Anterior cingulate cortex (tissue), 58 donors: ENCODE results near the gene KMT2C.
"Not testable (repeated sequence)": the region's sequence is repeated elsewhere in the genome, so short reads cannot be mapped to it uniquely, and the experiment has no call there.

ENCODE experiments used
- DNase-seq, 58 donors: peaks; one replicate each; lab custom pipeline; 2025; lab: John Stamatoyannopoulos, UW

The KMT2C gene

DNA sequence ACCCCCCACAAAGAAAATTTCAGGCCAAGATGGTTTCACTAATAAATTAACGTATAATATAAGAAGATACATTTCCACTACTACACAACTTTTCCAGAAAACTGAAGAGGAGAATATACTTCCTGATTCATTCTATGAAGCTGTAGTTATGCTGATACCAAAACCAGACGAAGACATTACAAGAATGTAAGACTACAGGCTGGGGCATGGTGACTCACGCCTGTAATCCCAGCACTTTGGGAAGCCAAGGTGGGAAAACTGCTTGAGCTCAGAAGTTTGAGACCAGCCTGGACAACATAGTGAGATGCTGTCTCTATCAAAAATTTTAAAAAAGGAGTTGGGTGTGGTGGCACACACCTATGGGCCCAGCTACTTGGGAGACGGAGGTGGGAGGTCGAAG is 201.4 kb downstream of the KMT2C start:
- not testable (repeated sequence) for DNase-seq

DNA sequence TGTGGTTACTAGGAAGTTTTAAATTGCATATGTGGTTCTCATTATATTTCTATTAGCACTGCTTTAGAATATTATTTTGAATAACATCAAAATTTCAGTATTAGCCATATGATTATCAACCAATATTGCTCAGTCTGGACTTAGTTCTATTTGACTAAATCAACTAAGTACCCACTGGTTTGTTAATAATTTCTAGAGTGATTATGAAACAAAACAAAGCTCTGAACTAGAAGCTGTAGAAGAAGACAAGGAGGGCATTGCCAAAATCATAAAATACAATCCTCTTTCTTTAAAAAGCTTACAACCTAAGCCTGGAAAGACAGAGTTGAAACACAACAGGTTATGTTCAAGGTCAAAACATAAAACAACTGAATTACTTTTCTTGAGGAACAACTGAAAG is 204.7 kb downstream of the KMT2C start:
- no peak for DNase-seq

DNA sequence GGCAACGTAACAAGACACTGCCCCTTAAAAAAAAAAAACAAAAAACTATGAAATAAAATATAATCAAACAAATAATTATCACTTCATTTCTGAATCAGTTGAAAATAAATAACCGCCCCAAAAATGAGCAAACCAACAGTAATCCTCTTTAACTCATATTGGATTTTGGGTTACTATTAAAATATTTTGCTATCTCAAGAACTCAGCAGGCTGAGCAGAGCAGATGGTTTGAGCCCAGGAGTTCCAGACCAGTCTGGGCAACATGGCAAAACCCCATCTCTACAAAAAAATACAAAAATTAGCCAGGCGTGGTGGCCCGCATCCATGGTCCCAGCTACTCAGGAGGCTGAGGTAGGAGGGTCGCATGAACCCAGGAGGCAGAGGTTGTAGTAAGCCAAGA is 216.2 kb downstream of the KMT2C start:
- DNase-seq = not testable (repeated sequence)

DNA sequence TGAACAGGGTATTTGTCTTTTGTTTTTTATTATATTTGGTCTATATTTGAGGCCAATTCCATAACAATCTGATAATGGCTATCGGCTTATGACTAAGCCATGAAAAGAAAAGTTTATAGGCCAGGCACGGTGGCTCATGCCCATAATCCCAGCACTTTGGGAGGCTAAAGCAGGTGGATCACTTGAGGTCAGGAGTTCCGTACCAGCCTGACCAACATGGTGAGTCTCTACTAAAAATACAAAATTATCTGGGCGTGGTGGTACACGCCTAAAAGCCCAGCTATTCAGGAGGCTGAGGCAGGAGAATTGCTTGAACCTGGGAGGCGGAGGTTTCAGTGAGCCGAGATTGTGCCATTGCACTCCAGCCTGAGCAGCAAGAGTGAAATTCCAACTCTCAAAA is 227.0 kb downstream of the KMT2C start:
- DNase-seq = not testable (repeated sequence)

DNA sequence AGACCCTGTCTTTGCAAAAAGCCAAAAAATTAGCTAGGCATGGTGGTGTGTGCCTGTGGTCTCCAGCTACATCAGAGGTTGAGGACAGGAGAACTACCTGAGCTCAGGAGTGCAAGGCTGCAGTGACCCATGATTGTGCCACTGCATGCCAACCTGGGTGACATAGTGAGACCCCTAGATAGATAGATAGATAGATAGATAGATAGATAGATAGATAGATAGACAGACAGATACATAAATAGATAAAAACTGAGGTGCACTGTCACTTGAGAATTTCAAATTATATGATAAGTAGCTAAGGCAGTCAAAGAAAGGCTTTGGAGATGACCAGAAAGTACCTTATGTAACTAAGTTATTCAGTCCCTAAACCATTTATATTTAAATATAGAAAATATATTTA is 231.4 kb downstream of the KMT2C start:
- not testable (repeated sequence) for DNase-seq

DNA sequence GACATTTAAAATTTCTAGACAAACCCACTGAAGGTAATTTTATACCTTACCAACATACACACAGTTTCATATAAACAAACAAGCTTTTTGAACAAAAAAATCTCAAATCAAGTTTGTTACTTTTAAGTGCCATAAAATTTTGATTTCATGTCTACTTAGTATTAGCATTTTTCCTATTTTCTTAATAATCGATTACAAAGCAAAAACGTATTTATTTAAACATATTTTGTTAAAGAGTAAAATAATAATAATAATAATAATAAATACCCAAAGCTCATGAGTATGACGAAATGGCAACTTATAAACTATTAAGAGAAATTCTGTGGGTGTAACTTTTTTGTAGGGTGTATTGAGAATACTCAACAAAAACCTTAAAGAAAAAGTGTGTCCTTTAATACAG is 232.7 kb downstream of the KMT2C start:
- DNase-seq = no peak

DNA sequence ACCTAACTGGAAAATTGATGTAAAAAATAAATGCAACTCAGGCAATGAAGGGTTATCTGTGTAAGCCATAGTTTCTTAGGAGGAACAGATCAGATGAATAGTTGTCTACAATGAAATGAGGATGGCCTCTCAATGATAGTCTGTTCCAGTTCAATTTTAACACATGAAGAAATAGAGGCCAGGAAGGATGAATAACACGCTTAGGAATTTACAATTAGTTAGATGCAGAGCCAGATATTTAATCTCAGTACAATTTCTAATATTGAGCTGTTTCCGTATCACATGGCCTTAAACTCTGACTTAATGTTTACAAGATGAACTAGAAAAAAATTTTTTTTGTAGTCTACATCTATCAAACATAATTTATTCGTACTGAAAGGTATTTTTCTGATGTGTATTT is 233.7 kb downstream of the KMT2C start:
- no peak for DNase-seq

DNA sequence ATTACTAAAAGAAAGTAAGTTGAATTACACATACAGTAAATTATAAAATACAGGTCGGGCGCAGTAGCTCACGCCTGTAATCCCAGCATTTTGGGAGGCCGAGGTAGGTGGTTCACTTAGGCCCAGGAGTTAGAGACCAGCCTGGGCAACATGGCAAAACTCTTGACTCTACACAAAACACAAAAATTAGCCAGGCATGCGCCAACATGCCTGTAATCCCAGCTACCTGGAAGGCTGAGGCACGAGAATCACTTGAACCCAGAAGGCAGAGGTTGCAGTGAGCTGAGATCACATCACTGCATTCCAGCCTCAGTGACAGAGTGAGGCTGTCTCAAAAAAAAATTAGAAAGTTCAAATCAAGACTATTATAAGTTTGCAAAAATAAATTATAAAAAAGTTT is 235.4 kb downstream of the KMT2C start:
- no peak for DNase-seq

DNA sequence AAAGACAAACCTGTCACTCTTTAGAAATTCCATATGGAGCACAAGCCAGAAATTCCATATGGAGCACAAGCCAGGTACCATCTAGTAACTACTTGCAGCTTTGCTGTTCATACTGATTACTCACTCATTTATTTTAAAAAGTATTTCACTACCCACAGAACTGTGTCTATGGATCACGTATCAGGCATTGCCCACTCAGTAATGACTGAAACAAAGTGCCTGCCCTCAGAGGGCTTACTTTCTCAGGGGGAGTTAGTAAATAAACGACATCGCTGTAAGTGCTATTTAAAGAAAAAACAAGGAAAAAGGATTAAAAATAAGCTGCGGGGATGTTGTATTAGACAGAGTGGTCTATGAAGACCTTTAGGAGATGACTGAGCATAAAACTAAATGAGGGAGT is 239.4 kb downstream of the KMT2C start:
- DNase-seq = no peak

DNA sequence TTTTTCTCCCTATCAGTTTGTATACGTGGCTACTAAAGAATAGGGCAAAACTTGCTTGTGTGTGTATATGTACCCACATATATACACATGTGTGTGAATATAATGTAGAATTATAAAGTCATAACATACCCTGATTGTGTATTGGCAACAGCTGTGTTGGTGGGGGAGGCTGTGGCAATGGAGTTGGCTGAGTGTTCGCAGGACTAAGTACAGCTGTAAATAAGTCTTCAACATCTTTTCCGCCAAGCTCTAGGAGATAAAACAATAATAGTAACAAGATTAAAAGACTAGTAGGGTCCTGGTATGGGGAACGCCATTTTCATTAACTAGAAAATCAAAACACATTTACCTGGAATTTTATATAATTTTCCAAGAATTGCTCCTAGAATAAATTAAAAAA is 241.9 kb downstream of the KMT2C start:
- DNase-seq = no peak

DNA sequence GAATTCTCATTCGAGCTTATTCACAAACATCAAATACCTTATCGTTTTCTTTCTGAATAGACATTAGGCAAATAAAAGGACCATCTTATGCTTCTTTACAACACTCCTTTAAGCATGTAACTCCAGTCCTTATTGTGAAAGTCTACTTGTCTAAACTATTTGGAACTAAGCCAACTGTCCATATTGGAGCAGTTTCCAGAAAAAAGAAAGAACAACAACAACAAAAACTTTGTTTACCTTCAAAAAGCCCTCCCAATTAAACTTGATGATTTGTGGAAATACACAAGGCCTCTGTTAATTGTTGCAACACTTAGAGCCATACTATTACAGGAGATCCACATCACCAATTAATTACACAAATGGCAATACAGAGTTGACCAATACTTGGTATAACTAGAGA is 246.7 kb downstream of the KMT2C start:
- DNase-seq = no peak

DNA sequence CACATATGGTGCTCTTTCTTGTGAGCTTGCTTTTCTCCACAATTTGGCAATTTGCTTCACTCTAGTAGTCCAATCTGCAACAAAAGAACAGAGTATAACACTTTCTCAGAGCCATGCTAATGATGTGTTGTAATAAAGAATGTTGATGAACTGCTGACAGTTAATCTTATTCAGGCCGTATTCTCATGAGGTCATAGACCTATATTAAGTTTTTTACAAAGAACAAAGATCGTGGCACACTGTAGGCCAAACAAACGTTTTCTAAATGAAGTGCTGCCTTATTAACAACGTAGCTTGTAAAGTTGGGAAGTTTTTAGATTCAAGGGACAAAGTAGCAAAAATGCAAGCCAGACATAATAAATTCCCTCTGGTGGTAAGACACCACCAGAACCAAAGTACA is 250.2 kb downstream of the KMT2C start:
- no peak for DNase-seq

DNA sequence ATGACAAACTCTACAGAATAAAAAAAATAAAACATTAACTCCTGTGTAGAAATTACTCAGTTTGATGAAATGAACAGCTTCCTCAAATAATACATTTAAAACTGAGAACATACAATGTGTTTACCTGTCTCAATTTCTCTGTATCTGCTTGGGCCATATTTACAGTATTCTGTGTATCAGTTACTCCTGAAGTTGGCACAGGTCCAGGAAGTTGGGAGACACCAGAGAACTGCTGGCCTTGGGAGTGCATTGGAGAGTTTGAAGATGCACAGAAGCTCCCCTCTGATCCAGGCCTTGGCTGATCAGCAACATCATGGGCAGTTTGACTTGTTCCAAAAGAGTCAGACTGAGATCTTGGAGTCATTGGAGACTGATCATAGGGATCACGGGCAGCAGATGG is 255.2 kb downstream of the KMT2C start:
- no peak for DNase-seq

DNA sequence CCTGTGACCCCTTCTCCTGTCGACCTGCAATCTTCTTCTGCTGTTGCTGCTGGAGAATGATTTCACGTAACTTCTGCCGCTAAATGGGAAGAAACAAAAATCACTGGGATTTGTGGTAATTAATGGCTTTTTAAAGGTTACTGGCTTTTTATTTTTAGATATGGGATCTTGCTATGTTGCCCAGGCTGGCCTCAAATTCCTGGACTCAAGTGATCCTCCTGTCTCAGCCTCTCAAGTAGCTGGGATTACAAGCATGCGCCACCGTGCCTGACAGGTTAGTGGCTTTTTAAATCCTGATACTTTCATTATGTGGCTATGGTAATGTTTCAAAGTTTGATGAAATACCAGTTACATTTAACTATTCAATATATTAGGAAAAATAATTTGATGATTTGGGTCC is 255.8 kb downstream of the KMT2C start:
- DNase-seq = no peak

DNA sequence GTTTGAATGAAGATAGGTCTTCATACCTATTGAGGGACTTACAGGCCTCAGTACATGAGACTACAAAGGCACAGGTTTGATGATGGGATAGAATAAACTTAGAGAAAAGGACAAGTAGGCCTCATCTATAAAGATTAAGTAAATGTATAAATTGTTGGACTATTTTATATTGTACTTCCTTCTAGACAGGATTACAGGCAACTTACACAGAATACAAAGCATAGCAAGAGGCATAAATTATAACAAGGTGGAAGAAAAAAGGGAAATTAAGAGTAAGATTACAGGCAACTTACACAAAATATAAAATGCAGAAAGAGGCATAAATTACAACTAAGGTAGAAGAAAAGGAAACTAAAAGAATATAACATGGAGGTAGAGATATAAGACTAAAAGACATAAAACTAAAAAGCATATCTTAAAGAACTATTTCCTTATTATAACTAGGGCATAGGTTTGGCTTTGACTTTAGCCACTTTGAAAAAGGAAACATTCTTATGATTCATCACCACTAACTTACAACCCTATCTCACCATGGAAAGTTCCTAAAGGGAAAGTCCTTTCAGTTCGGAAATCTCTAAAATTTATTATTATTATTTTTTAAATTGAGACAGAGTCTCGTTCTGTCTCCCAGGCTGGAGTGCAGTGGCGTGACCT is 257.3 kb downstream of the KMT2C start:
- DNase-seq = no peak

DNA sequence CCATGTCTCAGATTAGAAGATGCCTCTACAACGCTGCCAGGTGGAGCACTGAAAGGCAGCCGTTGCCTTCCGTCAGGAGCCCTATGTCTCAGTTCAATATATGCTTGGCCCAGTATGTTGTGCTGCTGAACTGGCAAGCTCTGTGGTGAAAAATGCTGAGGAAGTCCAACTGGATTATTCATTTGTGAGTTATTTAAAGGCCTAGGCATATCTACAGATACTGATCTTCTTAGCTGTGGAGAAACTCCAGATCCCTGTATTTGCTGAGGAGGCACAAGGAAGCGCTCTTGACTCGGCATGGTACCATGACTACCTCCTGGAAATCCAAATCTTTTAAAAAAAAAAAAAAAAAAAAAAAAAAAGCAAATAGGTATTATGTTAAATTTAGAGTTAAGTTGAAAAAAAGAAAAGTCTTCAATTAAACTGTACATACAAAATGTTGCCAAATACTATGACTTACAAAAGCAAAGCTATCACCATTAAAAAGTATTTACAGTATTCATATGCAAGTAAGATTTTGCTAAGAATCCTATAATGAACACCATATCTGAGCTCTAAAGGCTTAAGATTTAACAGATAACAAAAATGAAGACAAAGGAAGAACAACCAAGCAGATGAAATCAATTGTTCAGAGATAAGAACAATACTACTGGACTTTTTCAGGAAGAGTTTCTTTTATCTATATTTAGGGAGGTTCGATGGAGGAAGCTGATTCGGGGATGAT is 258.0 kb downstream of the KMT2C start:
- DNase-seq = no peak

DNA sequence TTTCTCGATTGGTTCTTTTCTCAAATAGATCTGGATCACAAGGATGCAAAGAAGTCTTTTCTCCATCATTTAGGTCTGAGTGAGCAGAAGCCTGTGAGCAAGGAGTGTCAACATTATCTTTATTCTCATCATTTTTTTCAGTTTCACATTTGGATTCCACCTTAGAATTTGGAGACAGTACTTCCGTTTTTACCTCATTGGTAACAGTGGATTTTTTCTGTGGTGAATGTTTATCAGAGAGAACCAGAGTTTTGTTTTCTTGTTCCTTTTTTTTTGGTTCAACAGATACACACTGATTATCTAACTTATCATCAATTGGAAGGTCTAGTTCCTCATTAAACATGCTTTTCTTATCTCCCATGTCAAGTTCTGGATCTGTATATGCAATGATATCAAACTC is 259.0 kb downstream of the KMT2C start:
- DNase-seq = no peak

DNA sequence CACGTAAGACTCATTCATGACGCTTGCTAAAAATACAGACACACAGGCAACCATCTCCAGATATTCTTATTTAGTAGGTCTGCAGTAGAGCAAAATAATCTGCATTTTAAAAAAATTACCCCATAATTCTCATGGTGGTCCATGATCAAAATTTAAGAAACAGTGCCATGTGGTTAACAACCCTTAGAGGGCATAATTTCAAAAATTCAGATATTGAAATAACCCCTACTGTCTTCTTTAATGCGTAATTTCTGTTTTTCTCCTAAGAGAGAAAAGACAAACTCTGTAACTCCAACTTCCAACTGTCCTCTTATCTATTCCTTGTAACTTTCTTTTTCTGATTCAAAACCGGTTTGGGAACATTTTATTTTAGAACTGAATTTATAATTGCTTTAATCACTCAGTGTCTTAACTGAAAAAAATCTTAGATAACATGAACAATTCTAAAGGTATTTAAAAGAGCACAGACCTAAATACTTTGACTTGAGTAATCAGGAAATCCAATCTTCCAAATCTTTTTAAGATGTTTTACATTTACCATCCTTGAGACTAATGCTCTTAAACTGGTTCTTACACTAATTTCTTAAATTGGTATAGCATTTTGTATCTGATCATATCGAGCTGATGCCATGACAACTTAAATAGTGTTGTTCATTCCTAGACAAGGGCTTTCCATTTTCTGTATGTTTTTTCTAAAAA is 262.3 kb downstream of the KMT2C start:
- DNase-seq = no peak

DNA sequence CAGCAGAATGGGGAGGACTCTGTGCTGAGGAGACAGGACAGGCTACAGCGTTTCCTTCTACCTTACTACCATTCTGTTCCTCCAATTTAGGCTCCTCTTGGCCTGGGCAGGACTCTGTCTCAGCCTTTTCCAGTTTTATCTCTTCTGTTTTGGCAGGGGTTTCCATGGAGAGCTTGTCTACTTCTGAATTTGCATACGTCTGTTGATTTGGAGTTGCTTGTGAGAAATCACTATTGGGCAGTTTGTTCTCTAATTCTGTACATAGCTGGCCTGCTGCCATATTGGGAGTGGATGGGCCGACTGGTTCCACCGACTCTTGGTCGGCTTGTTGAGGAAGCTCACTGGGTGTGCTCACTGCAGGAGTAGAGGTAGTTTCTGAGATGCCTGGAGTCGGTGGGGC is 273.5 kb downstream of the KMT2C start:
- DNase-seq = no peak

DNA sequence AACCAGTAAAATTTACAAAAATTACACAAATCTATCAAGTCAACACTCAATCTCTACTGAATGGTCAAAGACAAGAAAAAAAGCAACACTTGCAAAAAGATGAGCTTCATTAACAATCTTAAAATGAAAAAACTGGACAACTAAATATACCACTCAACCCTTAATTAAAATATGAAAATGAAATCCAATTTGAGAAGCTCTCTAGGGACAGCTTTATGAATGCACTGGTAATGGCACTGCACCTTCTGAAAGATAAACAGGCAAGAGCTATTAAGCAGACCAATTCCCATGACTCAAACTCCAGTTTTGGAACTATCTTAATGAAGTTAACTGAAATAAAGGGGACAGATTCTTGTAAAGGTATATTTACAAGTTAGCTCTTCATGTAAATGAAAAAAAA is 274.6 kb downstream of the KMT2C start:
- DNase-seq = no peak

DNA sequence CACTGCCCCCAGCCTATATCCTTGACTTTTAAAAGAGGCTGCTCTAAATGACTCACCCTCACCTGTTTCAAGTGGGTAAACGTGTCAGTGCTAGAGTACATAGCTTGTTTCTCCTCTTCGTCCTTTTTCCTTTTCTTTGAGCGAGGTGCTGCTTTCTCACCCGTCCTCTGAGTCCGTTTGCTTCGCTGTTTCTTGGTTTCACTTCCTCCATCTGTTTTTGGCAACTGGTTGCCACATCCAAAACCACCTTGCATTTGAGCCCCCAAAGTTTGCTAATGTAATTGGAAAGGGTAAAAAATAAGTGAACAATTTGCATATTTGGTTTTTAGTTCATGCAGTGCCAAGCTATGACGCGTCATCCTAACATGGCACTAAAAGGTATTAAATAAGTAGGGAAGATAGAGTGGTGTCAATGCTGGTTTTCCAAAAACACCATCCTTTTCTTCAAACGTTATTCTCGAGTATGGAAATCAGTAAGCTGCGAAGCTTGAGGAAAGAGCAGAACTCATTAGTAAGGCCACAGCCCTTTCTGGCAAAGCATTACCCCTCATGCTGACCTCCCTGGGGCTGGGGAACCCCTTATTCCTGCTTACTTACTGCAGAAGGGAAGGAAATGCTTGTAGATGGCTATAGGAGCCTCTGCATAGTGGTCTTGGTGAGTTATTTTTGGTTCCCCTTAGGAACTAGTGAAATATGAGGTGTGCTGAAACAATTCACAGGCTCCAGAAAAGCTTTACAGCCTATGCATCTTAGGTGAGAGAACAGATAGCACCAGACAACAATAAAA is 276.8 kb downstream of the KMT2C start:
- no peak for DNase-seq
